K562 (cell line): ENCODE results near the gene ZP1. TPM values are rescaled to one million over a fixed set of nuclear protein-coding genes. Genes with fewer than 3 reads are reported as not detected.
A peak's percentile ranks its signal among the peaks of the same experiment; 100 is the strongest.

Experiments used
- CEBPG ChIP-seq, 3 experiments: fragments of 200-800 bp in 1 of 3; sonication (Bioruptor generic) in 1 of 3; sonication (generic) in 1 of 3; formaldehyde crosslinking in 1 of 3; IDR thresholded peaks in 2 of 3; conservative IDR thresholded peaks in 1 of 3; 2 replicates each; pipeline versions ENCODE4 v1.6.1 to v1.8.0; 2016 to 2022; ENCODE audit warnings: missing compliant biosample characterization in 2 of 3, missing genetic modification characterization in 2 of 3, mild to moderate bottlenecking in 1 of 3, missing genetic modification reagents in 1 of 3
- ELF2 ChIP-seq: fragments of 250-450 bp; sonication (Bioruptor Pico); IDR thresholded peaks from 2 replicates; pipeline ENCODE4 v1.5.0; 2021; ENCODE audit warnings: mild to moderate bottlenecking
- EP300 ChIP-seq: IDR thresholded peaks from 2 replicates; pipeline ENCODE4 v1.6.1; 2012; ENCODE audit warnings: low read length, improper control_type of control experiment
- JUNB ChIP-seq: fragments of 450-650 bp; formaldehyde crosslinking; conservative IDR thresholded peaks from 2 replicates; pipeline ENCODE4 v1.4.0; 2020; ENCODE audit warnings: mild to moderate bottlenecking
- NR1H2 ChIP-seq: sonication (generic); formaldehyde crosslinking; IDR thresholded peaks from 2 replicates; pipeline ENCODE4 v1.4.0; 2020; ENCODE audit warnings: mild to moderate bottlenecking, missing genetic modification reagents
- NR4A1 ChIP-seq, 2 experiments: fragments of 250-450 bp in 1 of 2; fragments of 450-650 bp in 1 of 2; sonication (Bioruptor Pico) in 1 of 2; IDR thresholded peaks; 2 replicates each; pipeline versions ENCODE4 v1.4.0 to v1.6.1; 2016 to 2020; ENCODE audit warnings: mild to moderate bottlenecking in 2 of 2, missing compliant biosample characterization in 1 of 2, missing genetic modification characterization in 1 of 2, moderate library complexity in 1 of 2
- PTRF ChIP-seq: fragments of 450-650 bp; IDR thresholded peaks from 2 replicates; pipeline ENCODE4 v1.6.1; 2016; ENCODE audit warnings: mild to moderate bottlenecking, missing genetic modification characterization, missing compliant biosample characterization
- SMARCA5 ChIP-seq: fragments of 450-650 bp; IDR thresholded peaks from 2 replicates; pipeline ENCODE4 v1.6.1; 2016
- SP2 ChIP-seq: IDR thresholded peaks from 2 replicates; pipeline ENCODE4 v1.6.1; 2011; ENCODE audit warnings: mild to moderate bottlenecking, low read depth, low read length, moderate library complexity; ENCODE audit not compliant: poor library complexity, severe bottlenecking; ENCODE audit errors: extremely low read depth
- ZFP1 ChIP-seq: fragments of 450-650 bp; formaldehyde crosslinking; IDR thresholded peaks from 2 replicates; pipeline ENCODE4 v1.4.0; 2020; ENCODE audit warnings: mild to moderate bottlenecking, mixed read lengths
- ZFP30 ChIP-seq: fragments of 250-450 bp; sonication (Bioruptor Pico); IDR thresholded peaks from 2 replicates; pipeline ENCODE4 v1.8.0; 2022; ENCODE audit warnings: moderate library complexity, mild to moderate bottlenecking, inconsistent platforms, borderline replicate concordance
- ZNF165 ChIP-seq: fragments of 250-450 bp; sonication (Bioruptor Pico); IDR thresholded peaks from 2 replicates; pipeline ENCODE4 v1.4.0; 2020; ENCODE audit warnings: borderline replicate concordance
- ZNF696 ChIP-seq: fragments of 250-450 bp; sonication (Bioruptor Pico); conservative IDR thresholded peaks from 2 replicates; pipeline ENCODE4 v1.4.0; 2020; ENCODE audit warnings: mild to moderate bottlenecking, moderate library complexity
- polyA plus RNA-seq, 8 experiments: library from polyadenylated mRNA; depleted of rRNA in 4 of 8; stranded (reverse) in 5 of 8; unstranded in 3 of 8; fragments of >200 nt; fragmentation: Nextera tagmentation in 2 of 8; fragmentation: Illumina TruSeq in 1 of 8; extraction: Ambion mirVana in 2 of 8; extraction: Trizol in 1 of 8; gene quantifications; 2 replicates each; pipeline versions ENCODE4 v1.2.1 to v1.2.3, GENCODE V29; 2011 to 2014; ENCODE audit warnings: inconsistent platforms in 1 of 8, missing spikeins in 1 of 8
- total RNA-seq, 7 experiments: library from RNA; depleted of rRNA in 6 of 7; stranded (reverse); fragments of >200 nt in 6 of 7; fragmentation: Illumina TruSeq in 2 of 7; extraction: Trizol in 2 of 7; gene quantifications; 2 replicates each; pipeline versions ENCODE4 v1.2.1 to v1.2.3, GENCODE V29; 2011 to 2021; ENCODE audit warnings: low replicate concordance in 1 of 7
- TF ChIP-seq, protein P1 (sequence below): IDR thresholded peaks from 2 replicates; pipeline ENCODE4 v1.6.1; 2014; ENCODE audit warnings: antibody characterized with exemption
- TF ChIP-seq, protein P2 (sequence below): fragments of 250-450 bp; sonication (Bioruptor Pico); IDR thresholded peaks from 2 replicates; pipeline ENCODE4 v1.5.0; 2021; ENCODE audit warnings: mild to moderate bottlenecking, borderline replicate concordance
- TF ChIP-seq, protein P3 (sequence below): fragments of 450-650 bp; formaldehyde crosslinking; IDR thresholded peaks from 2 replicates; pipeline ENCODE4 v1.4.0; 2020; ENCODE audit warnings: mild to moderate bottlenecking, mixed read lengths
- TF ChIP-seq, protein P4 (sequence below): fragments of 450-650 bp; IDR thresholded peaks from 2 replicates; pipeline ENCODE4 v1.6.1; 2018; ENCODE audit not compliant: partially characterized antibody
- TF ChIP-seq, protein P5 (sequence below): fragments of 450-650 bp; formaldehyde crosslinking; IDR thresholded peaks from 2 replicates; pipeline ENCODE4 v1.4.0; 2022; ENCODE audit warnings: mild to moderate bottlenecking, moderate library complexity

ZP1 gene
- total and polyA plus RNA-seq, 9 of the 15 experiments (the other 6 are each of a cell fraction or from before 2014, with no cell fraction given), result 0.11 to 0.15 TPM; not detected in 7

DNA sequence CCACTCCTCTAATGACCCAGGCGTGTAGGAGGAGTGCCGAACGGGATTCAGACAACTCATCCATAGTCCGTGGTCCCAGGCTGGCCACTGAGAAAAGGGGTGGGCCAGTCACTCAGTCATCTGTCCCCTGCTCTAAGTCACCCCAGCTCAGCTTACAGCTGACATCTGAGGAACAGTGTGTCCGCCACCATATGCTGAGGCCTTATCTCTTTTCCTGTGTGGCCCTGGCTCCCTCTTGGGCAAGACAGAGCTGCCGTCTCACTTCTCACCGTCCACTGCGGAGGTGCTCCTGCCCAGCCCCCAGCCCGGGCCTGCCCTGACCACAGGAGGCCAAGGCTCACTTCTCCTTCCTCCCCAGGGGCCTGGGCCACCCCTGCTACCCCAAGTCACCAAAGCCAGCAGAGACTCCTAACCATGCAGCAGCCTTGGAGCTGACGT is 18.6 kb upstream of the ZP1 start (continued):
- no peak for TF ChIP-seq ZFP1 (CRISPR knock-in tag)
- no peak for TF ChIP-seq EP300
- no peak for TF ChIP-seq JUNB (CRISPR knock-in tag)
- TF ChIP-seq CEBPG (CRISPR knock-in tag; IDR thresholded peaks at IDR 0.05), result 0 out of 2 replicates have a peak, but pooled peaks have one; percentile 25
- TF ChIP-seq CEBPG (tag; conservative IDR thresholded peaks at IDR 0.05 in 1 of 2, IDR thresholded peaks at IDR 0.05 in 1 of 2), result peak; percentile 29 to 59; a peak in 2 of 4 replicates
- TF ChIP-seq NR4A1 (CRISPR knock-in tag; IDR thresholded peaks at IDR 0.05), result no peak
- no peak for TF ChIP-seq NR4A1 (tag; IDR thresholded peaks at IDR 0.05)
- TF ChIP-seq, protein P1, sequence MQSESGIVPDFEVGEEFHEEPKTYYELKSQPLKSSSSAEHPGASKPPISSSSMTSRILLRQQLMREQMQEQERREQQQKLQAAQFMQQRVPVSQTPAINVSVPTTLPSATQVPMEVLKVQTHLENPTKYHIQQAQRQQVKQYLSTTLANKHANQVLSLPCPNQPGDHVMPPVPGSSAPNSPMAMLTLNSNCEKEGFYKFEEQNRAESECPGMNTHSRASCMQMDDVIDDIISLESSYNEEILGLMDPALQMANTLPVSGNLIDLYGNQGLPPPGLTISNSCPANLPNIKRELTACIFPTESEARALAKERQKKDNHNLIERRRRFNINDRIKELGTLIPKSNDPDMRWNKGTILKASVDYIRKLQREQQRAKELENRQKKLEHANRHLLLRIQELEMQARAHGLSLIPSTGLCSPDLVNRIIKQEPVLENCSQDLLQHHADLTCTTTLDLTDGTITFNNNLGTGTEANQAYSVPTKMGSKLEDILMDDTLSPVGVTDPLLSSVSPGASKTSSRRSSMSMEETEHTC, result no peak
- TF ChIP-seq SP2, result no peak
- TF ChIP-seq, protein P2, sequence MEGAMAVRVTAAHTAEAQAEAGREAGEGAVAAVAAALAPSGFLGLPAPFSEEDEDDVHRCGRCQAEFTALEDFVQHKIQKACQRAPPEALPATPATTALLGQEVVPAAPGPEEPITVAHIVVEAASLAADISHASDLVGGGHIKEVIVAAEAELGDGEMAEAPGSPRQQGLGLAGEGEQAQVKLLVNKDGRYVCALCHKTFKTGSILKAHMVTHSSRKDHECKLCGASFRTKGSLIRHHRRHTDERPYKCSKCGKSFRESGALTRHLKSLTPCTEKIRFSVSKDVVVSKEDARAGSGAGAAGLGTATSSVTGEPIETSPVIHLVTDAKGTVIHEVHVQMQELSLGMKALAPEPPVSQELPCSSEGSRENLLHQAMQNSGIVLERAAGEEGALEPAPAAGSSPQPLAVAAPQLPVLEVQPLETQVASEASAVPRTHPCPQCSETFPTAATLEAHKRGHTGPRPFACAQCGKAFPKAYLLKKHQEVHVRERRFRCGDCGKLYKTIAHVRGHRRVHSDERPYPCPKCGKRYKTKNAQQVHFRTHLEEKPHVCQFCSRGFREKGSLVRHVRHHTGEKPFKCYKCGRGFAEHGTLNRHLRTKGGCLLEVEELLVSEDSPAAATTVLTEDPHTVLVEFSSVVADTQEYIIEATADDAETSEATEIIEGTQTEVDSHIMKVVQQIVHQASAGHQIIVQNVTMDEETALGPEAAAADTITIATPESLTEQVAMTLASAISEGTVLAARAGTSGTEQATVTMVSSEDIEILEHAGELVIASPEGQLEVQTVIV, result no peak
- no peak for TF ChIP-seq ELF2 (CRISPR knock-in tag)
- no peak for TF ChIP-seq ZNF165 (CRISPR knock-in tag)
- TF ChIP-seq, protein P3, sequence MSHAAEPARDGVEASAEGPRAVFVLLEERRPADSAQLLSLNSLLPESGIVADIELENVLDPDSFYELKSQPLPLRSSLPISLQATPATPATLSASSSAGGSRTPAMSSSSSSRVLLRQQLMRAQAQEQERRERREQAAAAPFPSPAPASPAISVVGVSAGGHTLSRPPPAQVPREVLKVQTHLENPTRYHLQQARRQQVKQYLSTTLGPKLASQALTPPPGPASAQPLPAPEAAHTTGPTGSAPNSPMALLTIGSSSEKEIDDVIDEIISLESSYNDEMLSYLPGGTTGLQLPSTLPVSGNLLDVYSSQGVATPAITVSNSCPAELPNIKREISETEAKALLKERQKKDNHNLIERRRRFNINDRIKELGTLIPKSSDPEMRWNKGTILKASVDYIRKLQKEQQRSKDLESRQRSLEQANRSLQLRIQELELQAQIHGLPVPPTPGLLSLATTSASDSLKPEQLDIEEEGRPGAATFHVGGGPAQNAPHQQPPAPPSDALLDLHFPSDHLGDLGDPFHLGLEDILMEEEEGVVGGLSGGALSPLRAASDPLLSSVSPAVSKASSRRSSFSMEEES, result no peak
- TF ChIP-seq ZFP30 (CRISPR knock-in tag), result no peak
- TF ChIP-seq, protein P4, sequence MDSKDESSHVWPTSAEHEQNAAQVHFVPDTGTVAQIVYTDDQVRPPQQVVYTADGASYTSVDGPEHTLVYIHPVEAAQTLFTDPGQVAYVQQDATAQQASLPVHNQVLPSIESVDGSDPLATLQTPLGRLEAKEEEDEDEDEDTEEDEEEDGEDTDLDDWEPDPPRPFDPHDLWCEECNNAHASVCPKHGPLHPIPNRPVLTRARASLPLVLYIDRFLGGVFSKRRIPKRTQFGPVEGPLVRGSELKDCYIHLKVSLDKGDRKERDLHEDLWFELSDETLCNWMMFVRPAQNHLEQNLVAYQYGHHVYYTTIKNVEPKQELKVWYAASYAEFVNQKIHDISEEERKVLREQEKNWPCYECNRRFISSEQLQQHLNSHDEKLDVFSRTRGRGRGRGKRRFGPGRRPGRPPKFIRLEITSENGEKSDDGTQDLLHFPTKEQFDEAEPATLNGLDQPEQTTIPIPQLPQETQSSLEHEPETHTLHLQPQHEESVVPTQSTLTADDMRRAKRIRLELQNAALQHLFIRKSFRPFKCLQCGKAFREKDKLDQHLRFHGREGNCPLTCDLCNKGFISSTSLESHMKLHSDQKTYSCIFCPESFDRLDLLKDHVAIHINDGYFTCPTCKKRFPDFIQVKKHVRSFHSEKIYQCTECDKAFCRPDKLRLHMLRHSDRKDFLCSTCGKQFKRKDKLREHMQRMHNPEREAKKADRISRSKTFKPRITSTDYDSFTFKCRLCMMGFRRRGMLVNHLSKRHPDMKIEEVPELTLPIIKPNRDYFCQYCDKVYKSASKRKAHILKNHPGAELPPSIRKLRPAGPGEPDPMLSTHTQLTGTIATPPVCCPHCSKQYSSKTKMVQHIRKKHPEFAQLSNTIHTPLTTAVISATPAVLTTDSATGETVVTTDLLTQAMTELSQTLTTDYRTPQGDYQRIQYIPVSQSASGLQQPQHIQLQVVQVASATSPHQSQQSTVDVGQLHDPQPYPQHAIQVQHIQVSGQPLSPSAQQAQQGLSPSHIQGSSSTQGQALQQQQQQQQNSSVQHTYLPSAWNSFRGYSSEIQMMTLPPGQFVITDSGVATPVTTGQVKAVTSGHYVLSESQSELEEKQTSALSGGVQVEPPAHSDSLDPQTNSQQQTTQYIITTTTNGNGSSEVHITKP, result peak; percentile 2
- TF ChIP-seq NR1H2, result no peak
- no peak for TF ChIP-seq PTRF
- TF ChIP-seq, protein P5, sequence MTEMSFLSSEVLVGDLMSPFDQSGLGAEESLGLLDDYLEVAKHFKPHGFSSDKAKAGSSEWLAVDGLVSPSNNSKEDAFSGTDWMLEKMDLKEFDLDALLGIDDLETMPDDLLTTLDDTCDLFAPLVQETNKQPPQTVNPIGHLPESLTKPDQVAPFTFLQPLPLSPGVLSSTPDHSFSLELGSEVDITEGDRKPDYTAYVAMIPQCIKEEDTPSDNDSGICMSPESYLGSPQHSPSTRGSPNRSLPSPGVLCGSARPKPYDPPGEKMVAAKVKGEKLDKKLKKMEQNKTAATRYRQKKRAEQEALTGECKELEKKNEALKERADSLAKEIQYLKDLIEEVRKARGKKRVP (CRISPR knock-in tag), result no peak
- no peak for TF ChIP-seq ZNF696 (CRISPR knock-in tag)
- TF ChIP-seq SMARCA5, result no peak
